GM12874 (cell line): Measurements from ENCODE around the gene SOX13.

Experiments used
- CTCF ChIP-seq: IDR thresholded peaks from 2 replicates; pipeline ENCODE4 v1.5.1; 2011; ENCODE audit warnings: low read depth, mild to moderate bottlenecking, control low read depth, low read length, moderate library complexity; ENCODE audit not compliant: insufficient read depth

The SOX13 gene

GRCh38 chr1:204072931-204073836, at the start of gene SOX13:
SOX13 (plus strand) TSS chr1:204073115; CDS start chr1:204112916, 39,801 bp downstream.
- TF ChIP-seq CTCF: no peak

GRCh38 chr1:204025917-204026707, 46.8 kb upstream of the SOX13 start:
- TF ChIP-seq CTCF: no peak

GRCh38 chr1:204027446-204027845, 45.5 kb upstream of the SOX13 start:
- TF ChIP-seq CTCF: no peak

GRCh38 chr1:204029016-204029415, 43.9 kb upstream of the SOX13 start:
- TF ChIP-seq CTCF: no peak

- TF ChIP-seq CTCF: no peak
These were observed 41.7 kb upstream of the SOX13 start for GRCh38 chr1:204031098-204031710.

- no peak for TF ChIP-seq CTCF
These were observed 40.2 kb upstream of the SOX13 start for GRCh38 chr1:204032642-204033235.
